ENCODE data around the gene DARS2.

Gene DARS2

GRCh38 chr1:173865468-173866164, 41.1 kb downstream of the DARS2 start:
- H3K9ac ChIP-seq (ENCODE audit: insufficient read length) = peak overlapping the region; percentile 99
- no peak for DNase-seq (ENCODE audit: low read depth, low spot score)
- H3K9me3 ChIP-seq (ENCODE audit: low read depth, low read length) = no peaks in the 10 kb centered on the region
- peaks cover 61% of the 10 kb centered on the region for H3K36me3 ChIP-seq (ENCODE audit: insufficient read depth, low read length)
- H3K4me3 ChIP-seq = peak overlapping the region; percentile 99
- TF ChIP-seq EZH2 (IDR thresholded peaks at IDR 0.05) (no peak), POLR2AphosphoS5 (IDR thresholded peaks at IDR 0.05; ENCODE audit: borderline replicate concordance, low read depth, low read length) (peak; percentile 50)
- peak overlapping the region; percentile 96 for H3K27ac ChIP-seq

- Histone ChIP-seq H3K9me3 (ENCODE audit: low read depth, low read length) (no peaks in the 10 kb centered on the region), H3K4me3 (peak overlapping the region; percentile 99), H3K27ac (peak overlapping the region; percentile 96), H3K36me3 (ENCODE audit: insufficient read depth, low read length) (peaks cover 66% of the 10 kb centered on the region), H3K9ac (ENCODE audit: insufficient read length) (peak overlapping the region; percentile 99)
- TF ChIP-seq POLR2AphosphoS5 (IDR thresholded peaks at IDR 0.05; ENCODE audit: borderline replicate concordance, low read depth, low read length) (peak; percentile 35), FOXP2 (optimal IDR thresholded peaks at IDR 0.05; ENCODE audit: control extremely low read depth, extremely low read length, insufficient read depth) (no peak)
- no peak for DNase-seq (ENCODE audit: low read depth, low spot score)
Measured at GRCh38 chr1:173866413-173867115, 42.1 kb downstream of the DARS2 start.

GRCh38 chr1:173867141-173867752, 42.8 kb downstream of the DARS2 start:
- H3K36me3 ChIP-seq (ENCODE audit: insufficient read depth, low read length) = peaks cover 67% of the 10 kb centered on the region
- no peak for DNase-seq (ENCODE audit: low read depth, low spot score)

GRCh38 chr1:173867753-173868265, 43.3 kb downstream of the DARS2 start, which contains the start of gene GAS5:
Gene GAS5, minus strand, starts transcription at chr1:173867989.
- peak within 1 kb of the TSS; percentile 99 for H3K4me3 ChIP-seq
- peak; percentile 99 for DNase-seq (ENCODE audit: low read depth, low spot score)
- H3K36me3 ChIP-seq (ENCODE audit: insufficient read depth, low read length) = peaks cover 64% of the 10 kb centered on the region

More at GRCh38 chr1:173867141-173867752, 42.8 kb downstream of the DARS2 start:
- H3K9me3 ChIP-seq (ENCODE audit: low read depth, low read length) = no peaks in the 10 kb centered on the region
- peak overlapping the region; percentile 99 for H3K4me3 ChIP-seq
- no peak for TF ChIP-seq EZH2 (IDR thresholded peaks at IDR 0.05)
- TF ChIP-seq FOXP2 (optimal IDR thresholded peaks at IDR 0.05; ENCODE audit: control extremely low read depth, extremely low read length, insufficient read depth) = no peak
- no peak; the same call in 1 of the 2 replicates for TF ChIP-seq POLR2AphosphoS5 (IDR thresholded peaks at IDR 0.05; ENCODE audit: borderline replicate concordance, low read depth, low read length)
- H3K9ac ChIP-seq (ENCODE audit: insufficient read length) = peak overlapping the region; percentile 99
- peak overlapping the region; percentile 96 for H3K27ac ChIP-seq

GRCh38 chr1:173868266-173869020, 44.0 kb downstream of the DARS2 start, which contains the start of gene ZBTB37:
Gene ZBTB37, plus strand, starts transcription at chr1:173868380. Its CDS starts 1,846 bp downstream, at chr1:173870226.
- TF ChIP-seq POLR2AphosphoS5 (IDR thresholded peaks at IDR 0.05; ENCODE audit: borderline replicate concordance, low read depth, low read length) = no peak
- TF ChIP-seq FOXP2 (optimal IDR thresholded peaks at IDR 0.05; ENCODE audit: control extremely low read depth, extremely low read length, insufficient read depth) = peak; percentile 14
- Histone ChIP-seq H3K27ac (peak within 1 kb of the TSS; percentile 96), H3K36me3 (ENCODE audit: insufficient read depth, low read length) (peaks cover 58% of the 10 kb centered on the region), H3K4me3 (peak within 1 kb of the TSS; percentile 99), H3K9me3 (ENCODE audit: low read depth, low read length) (no peaks in the 10 kb centered on the region), H3K9ac (ENCODE audit: insufficient read length) (peak within 1 kb of the TSS; percentile 99)
- no peak for DNase-seq (ENCODE audit: low read depth, low spot score)

More at GRCh38 chr1:173867753-173868265, 43.3 kb downstream of the DARS2 start, which contains the start of gene GAS5:
- TF ChIP-seq FOXP2 (optimal IDR thresholded peaks at IDR 0.05; ENCODE audit: control extremely low read depth, extremely low read length, insufficient read depth) (no peak), POLR2AphosphoS5 (IDR thresholded peaks at IDR 0.05; ENCODE audit: borderline replicate concordance, low read depth, low read length) (peak; percentile 100)
- Histone ChIP-seq H3K9ac (ENCODE audit: insufficient read length) (peak within 1 kb of the TSS; percentile 99), H3K9me3 (ENCODE audit: low read depth, low read length) (no peaks in the 10 kb centered on the region), H3K27ac (peak within 1 kb of the TSS; percentile 96)

- Histone ChIP-seq H3K9me3 (ENCODE audit: low read depth, low read length) (no peaks in the 10 kb centered on the region), H3K9ac (ENCODE audit: insufficient read length) (peak overlapping the region; percentile 82), H3K27ac (0 out of 2 replicates have a peak overlapping the region, but pooled peaks have one; percentile 79), H3K36me3 (ENCODE audit: insufficient read depth, low read length) (peaks cover 52% of the 10 kb centered on the region), H3K4me3 (peak overlapping the region; percentile 88)
- DNase-seq (ENCODE audit: low read depth, low spot score) = no peak
- TF ChIP-seq EZH2 (IDR thresholded peaks at IDR 0.05) (no peak), FOXP2 (optimal IDR thresholded peaks at IDR 0.05; ENCODE audit: control extremely low read depth, extremely low read length, insufficient read depth) (no peak), POLR2AphosphoS5 (IDR thresholded peaks at IDR 0.05; ENCODE audit: borderline replicate concordance, low read depth, low read length) (no peak)
Measured at GRCh38 chr1:173869021-173869359, 44.5 kb downstream of the DARS2 start.

- Histone ChIP-seq H3K4me3 (no peak overlapping the region), H3K27ac (no peak overlapping the region), H3K9ac (ENCODE audit: insufficient read length) (no peak overlapping the region), H3K9me3 (ENCODE audit: low read depth, low read length) (no peaks in the 10 kb centered on the region), H3K36me3 (ENCODE audit: insufficient read depth, low read length) (peaks cover 44% of the 10 kb centered on the region)
- DNase-seq (ENCODE audit: low read depth, low spot score) = no peak
- TF ChIP-seq EZH2 (IDR thresholded peaks at IDR 0.05) (no peak), FOXP2 (optimal IDR thresholded peaks at IDR 0.05; ENCODE audit: control extremely low read depth, extremely low read length, insufficient read depth) (no peak)
Measured at GRCh38 chr1:173870252-173871075, 46.0 kb downstream of the DARS2 start.
